Inflammatory macrophage treated with lipopolysaccharide for 4 hours (primary cell): Measurements from ENCODE around the gene SZT2.
A peak's percentile ranks its signal among the peaks of the same experiment; 100 is the strongest.
"Not testable (repeated sequence)": the region's sequence is repeated elsewhere in the genome, so short reads cannot be mapped to it uniquely, and the experiment has no call there.

Experiments used
- DNase-seq: peaks from one replicate; pipeline ENCODE4 v3.0.0-alpha.2; 2020

Gene SZT2

GRCh38 chr1:43463479-43463878, 73.8 kb downstream of the SZT2 start:
- no peak for DNase-seq

- no peak for DNase-seq
These were observed 75.2 kb downstream of the SZT2 start for GRCh38 chr1:43464681-43465504.

GRCh38 chr1:43465505-43466067, 75.9 kb downstream of the SZT2 start:
- no peak for DNase-seq

- peak; percentile 15 for DNase-seq
These were observed 76.7 kb downstream of the SZT2 start for GRCh38 chr1:43466403-43466802.

- DNase-seq = no peak
These were observed 78.7 kb downstream of the SZT2 start for GRCh38 chr1:43468414-43468813.

- no peak for DNase-seq
These were observed 80.2 kb downstream of the SZT2 start for GRCh38 chr1:43469932-43470331.

- DNase-seq = no peak
These were observed 82.4 kb downstream of the SZT2 start for GRCh38 chr1:43472087-43472462.

- DNase-seq = not testable (repeated sequence)
These were observed 82.9 kb downstream of the SZT2 start for GRCh38 chr1:43472463-43473151.

GRCh38 chr1:43473463-43473862, 83.8 kb downstream of the SZT2 start:
- no peak for DNase-seq

- DNase-seq = peak; percentile 19
These were observed 86.1 kb downstream of the SZT2 start for GRCh38 chr1:43475611-43476401.

- DNase-seq = no peak
These were observed 88.0 kb downstream of the SZT2 start for GRCh38 chr1:43477716-43478115.

- no peak for DNase-seq
These were observed 89.7 kb downstream of the SZT2 start for GRCh38 chr1:43479414-43479813.

GRCh38 chr1:43481491-43481890, 91.8 kb downstream of the SZT2 start:
- no peak for DNase-seq

- peak; percentile 15 for DNase-seq
These were observed 92.5 kb downstream of the SZT2 start for GRCh38 chr1:43482215-43482614.

GRCh38 chr1:43484367-43484766, 94.7 kb downstream of the SZT2 start:
- no peak for DNase-seq

GRCh38 chr1:43488165-43488564, 98.5 kb downstream of the SZT2 start:
- no peak for DNase-seq

- no peak for DNase-seq
These were observed 101.4 kb downstream of the SZT2 start for GRCh38 chr1:43491061-43491460.

GRCh38 chr1:43492826-43493225, 103.1 kb downstream of the SZT2 start:
- DNase-seq = no peak

- no peak for DNase-seq
These were observed 104.2 kb downstream of the SZT2 start for GRCh38 chr1:43493661-43494450.

GRCh38 chr1:43495204-43495603, 105.5 kb downstream of the SZT2 start:
- no peak for DNase-seq

- no peak for DNase-seq
These were observed 110.2 kb downstream of the SZT2 start for GRCh38 chr1:43499898-43500297.

- not testable (repeated sequence) for DNase-seq
These were observed 112.1 kb downstream of the SZT2 start for GRCh38 chr1:43501806-43502205.
